HG03175 (cell line): ENCODE results near the gene MACROH2A1.

Source experiments
- ATAC-seq: cut with Tn5 transposase; IDR thresholded peaks from one replicate; pipeline ENCODE4 v1.9.1; 2021; ENCODE audit warnings: mild to moderate bottlenecking, moderate library complexity; ENCODE audit not compliant: unreplicated experiment

The MACROH2A1 gene

DNA sequence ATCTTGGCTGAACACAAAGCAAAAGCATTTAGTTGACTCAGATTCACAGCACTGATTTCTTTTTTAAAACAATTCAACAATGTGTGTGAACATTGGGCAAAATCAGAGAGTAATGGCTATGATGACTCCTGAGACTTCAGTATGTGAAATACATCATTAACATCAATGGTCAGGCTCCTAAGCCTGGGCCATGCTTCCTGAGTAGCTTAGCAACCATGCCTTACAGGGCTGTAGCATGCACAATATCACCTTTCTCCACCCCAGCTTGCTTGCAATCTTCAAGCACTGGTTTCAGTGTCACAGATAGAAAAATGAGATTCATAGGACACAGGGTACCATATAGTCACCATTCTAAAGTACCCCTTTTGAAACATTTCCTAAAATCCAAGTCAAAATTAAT, 41.3 kb downstream of the MACROH2A1 start:
- no peak for ATAC-seq

- ATAC-seq: no peak
Measured at GRCh38 chr5:135356522-135357318, 42.3 kb downstream of the MACROH2A1 start.

- no peak for ATAC-seq
Measured at GRCh38 chr5:135355169-135355568, 43.9 kb downstream of the MACROH2A1 start.

DNA sequence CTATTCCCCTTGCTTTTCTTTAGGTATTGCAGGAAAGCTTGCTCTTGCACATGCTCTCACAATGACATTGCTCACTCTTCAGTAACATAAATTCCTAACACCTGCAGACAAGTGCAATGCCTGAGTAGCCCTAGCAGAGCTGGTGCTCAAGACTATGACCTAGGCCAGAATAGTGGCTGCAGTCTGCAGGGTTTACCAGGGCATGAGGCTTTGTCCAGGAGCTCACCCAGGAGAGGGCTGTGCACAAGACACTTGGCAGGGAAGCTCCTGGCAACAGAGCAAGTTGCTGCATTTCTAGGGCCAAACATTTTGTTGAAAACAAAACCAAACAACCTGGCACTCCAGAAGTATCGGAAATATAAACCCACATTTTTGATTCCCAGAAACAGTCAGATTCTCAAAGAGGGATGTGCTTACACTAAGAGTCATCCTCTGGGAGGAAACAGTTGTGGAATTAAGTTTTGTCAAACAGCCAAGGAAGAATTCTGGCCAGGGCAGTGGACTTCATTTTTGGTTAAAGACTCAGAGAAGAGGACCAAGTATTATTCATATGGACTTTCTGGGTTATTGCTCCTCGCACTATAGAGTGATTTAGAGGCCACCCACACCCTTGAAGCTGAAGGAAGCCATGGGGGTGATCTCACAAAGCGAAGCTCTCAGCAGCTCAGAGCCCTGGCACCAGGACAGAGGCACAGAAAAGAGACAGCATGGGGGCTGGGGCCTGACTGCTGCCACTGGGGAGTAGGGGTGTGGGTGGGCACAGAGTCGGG, 44.9 kb downstream of the MACROH2A1 start:
- no peak for ATAC-seq

DNA sequence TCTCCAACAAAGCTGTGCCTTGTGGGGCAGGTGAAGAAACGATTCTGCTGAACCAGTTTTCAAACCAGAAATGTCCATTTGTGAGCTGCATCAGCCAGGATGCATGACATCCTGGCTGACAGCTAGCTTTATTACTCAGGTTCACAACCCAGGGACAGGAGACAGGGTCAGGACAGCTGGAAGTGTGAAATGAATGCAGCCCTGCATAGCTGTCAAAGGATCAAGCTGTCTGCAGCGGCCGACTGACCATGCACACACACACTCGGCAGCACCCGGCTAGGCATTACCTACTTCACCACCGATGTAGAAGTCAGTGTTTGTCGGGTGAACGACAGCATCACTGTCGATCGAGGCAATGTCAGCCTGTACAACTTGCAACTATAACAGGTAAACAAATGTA, 48.5 kb downstream of the MACROH2A1 start:
- ATAC-seq: no peak

GRCh38 chr5:135349886-135350285, 49.1 kb downstream of the MACROH2A1 start:
- ATAC-seq: no peak

- no peak for ATAC-seq
Measured at GRCh38 chr5:135349451-135349850, 49.6 kb downstream of the MACROH2A1 start.

GRCh38 chr5:135348918-135349317, 50.1 kb downstream of the MACROH2A1 start:
- ATAC-seq: no peak

GRCh38 chr5:135347392-135347791, 51.6 kb downstream of the MACROH2A1 start:
- ATAC-seq: no peak

GRCh38 chr5:135345956-135346731, 52.9 kb downstream of the MACROH2A1 start:
- peak; percentile 65 for ATAC-seq

GRCh38 chr5:135344349-135344748, 54.7 kb downstream of the MACROH2A1 start:
- no peak for ATAC-seq

GRCh38 chr5:135343413-135343812, 55.6 kb downstream of the MACROH2A1 start:
- ATAC-seq: no peak

DNA sequence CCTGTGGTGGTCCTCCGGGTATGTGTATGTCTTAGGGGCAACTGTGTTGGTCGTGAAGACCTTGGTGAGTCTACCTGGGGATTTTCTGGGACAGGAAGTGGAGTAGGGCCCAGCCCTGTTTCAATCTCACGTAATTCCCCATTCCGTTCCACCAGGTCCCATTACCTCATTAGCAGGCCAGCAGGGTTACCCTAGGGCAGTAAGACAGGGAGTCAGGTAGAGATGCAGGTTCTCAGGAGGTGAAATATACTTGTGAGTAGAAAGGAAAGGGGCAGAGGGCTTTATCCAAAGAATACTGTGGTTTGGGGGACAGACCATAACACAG, 56.5 kb downstream of the MACROH2A1 start:
- ATAC-seq: no peak

GRCh38 chr5:135341696-135342550, 57.1 kb downstream of the MACROH2A1 start:
- ATAC-seq: no peak

DNA sequence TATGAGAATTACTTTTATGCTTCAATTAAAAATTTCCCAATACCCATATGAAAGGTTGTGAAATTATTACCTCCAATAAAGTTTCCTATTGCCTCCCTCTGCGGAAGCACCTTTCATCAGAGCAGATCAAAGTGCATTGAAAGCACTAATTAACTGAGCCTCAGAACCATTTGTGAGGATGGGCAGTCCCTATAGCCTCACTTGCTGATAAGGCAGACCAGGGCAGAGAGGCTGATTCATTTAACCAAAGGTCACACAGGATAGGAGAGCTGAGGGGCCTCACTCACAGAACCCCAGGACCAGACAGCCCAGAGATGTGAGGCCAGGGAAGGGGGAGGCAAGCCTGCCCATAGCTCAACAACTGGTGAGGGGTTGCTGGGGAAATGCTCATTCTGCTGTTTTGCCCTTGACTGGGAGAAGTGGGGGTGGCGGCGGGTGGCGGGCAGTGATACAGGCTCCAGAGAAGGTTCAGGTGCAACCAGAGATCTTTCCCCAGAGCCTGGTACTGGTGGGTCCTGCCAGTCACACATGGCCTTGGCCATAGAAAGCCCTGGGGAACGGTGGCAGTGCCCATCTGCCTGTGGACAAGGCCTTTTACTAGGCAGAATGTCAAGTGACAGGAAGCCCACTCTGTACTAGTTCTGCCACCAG, 57.9 kb downstream of the MACROH2A1 start:
- no peak for ATAC-seq

DNA sequence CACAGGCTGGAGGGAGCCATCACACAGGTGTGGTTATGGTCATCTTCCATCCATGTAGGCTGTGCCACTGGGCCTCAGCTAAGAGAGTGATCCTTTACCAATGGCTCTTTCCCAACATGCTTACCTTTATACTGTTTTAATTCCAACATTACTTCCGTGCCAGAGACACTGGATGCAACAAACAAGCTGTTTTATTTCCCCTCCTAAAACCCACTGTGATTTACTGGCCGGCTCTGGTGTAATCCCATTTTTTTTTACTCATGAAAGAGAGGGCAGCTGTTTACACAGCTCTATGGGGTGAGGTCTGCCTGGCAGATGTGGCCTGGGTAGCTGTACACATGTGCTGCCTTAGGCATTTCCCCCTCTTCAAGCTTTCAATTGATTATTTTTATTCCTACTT, 58.5 kb downstream of the MACROH2A1 start:
- ATAC-seq: no peak

GRCh38 chr5:135339623-135340022, 59.4 kb downstream of the MACROH2A1 start:
- ATAC-seq: no peak

DNA sequence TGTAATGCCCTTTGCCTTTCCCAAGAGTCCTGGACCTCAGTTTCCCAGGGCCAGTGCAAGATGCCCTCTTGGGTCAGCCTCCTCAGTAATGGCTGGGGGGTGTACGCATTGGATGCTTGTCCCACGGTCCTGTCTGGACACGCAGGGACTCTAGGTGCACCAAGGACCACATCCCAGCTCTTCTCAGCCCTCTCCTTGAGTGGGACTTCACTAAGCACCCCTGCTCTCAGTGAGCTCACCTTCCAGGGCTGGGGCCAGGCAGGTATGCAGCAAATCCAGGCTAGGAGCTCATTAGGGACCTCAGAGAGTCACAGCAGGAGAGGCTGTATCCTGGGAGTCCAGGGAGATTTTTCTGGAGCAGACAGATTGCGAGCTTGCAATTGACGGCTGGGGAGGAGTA, 59.8 kb downstream of the MACROH2A1 start:
- no peak for ATAC-seq

DNA sequence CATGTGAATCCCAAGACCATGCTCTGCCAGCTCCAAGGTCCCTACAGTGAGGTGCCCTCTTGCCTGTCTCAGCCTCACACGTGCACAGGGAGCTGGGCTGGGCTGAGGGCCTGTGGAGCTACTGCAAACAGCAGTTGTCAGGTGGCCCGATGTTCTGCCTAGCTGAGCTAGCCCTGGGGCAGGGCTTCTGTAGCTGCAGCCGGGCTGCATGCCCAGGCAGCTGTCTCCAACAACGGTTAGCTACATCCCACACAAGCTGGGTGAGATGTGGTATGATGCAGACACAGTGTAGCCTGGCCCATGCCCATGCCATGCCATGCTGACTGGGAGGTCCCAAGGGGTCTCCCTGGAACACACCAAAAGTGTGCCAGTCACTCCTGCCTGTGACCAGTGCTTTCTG, 62.0 kb downstream of the MACROH2A1 start:
- ATAC-seq: no peak
